HepG2 (cell line): Measurements from ENCODE around the gene FSD1. TPM values are rescaled to one million over a fixed set of nuclear protein-coding genes. Genes with fewer than 3 reads are reported as not detected.
A peak's percentile ranks its signal among the peaks of the same experiment; 100 is the strongest.

ENCODE experiments used
- ARID2 ChIP-seq: sonication (generic); formaldehyde crosslinking; IDR thresholded peaks from 2 replicates; pipeline ENCODE4 v1.8.1; 2022; ENCODE audit warnings: mild to moderate bottlenecking, missing genetic modification reagents, borderline replicate concordance
- HIVEP1 ChIP-seq: sonication (generic); formaldehyde crosslinking; IDR thresholded peaks from 2 replicates; pipeline ENCODE4 v1.4.0; 2020; ENCODE audit warnings: mild to moderate bottlenecking, missing genetic modification reagents
- HMGA1 ChIP-seq: sonication (generic); formaldehyde crosslinking; conservative IDR thresholded peaks from 2 replicates; pipeline ENCODE4 v1.4.0; 2020; ENCODE audit warnings: missing genetic modification reagents
- HOXA5 ChIP-seq: sonication (generic); formaldehyde crosslinking; IDR thresholded peaks from 2 replicates; pipeline ENCODE4 v1.4.0; 2020; ENCODE audit warnings: missing genetic modification reagents
- HOXD1 ChIP-seq: sonication (generic); formaldehyde crosslinking; IDR thresholded peaks from 2 replicates; pipeline ENCODE4 v1.5.0; 2020; ENCODE audit warnings: missing genetic modification reagents
- PHF8 ChIP-seq: sonication (generic); formaldehyde crosslinking; IDR thresholded peaks from 2 replicates; pipeline ENCODE4 v1.5.0; 2020; ENCODE audit warnings: missing genetic modification reagents
- RCOR2 ChIP-seq: IDR thresholded peaks from 2 replicates; pipeline ENCODE4 v1.6.1; 2016; ENCODE audit warnings: missing biosample characterization, missing genetic modification reagents
- RELA ChIP-seq: sonication (generic); formaldehyde crosslinking; IDR thresholded peaks from 2 replicates; pipeline ENCODE4 v1.4.0; 2020; ENCODE audit warnings: missing genetic modification reagents
- SALL2 ChIP-seq: sonication (generic); formaldehyde crosslinking; IDR thresholded peaks from 2 replicates; pipeline ENCODE4 v1.8.1; 2023; ENCODE audit warnings: mild to moderate bottlenecking, missing genetic modification reagents, inconsistent platforms
- SOX13 ChIP-seq, 3 experiments: fragments of 450-650 bp in 1 of 3; sonication (generic) in 1 of 3; formaldehyde crosslinking in 1 of 3; IDR thresholded peaks in 2 of 3; conservative IDR thresholded peaks in 1 of 3; 2 replicates each; pipeline versions ENCODE4 v1.5.0 to v1.6.1; 2016 to 2020; ENCODE audit warnings: antibody characterized with exemption in 1 of 3, mild to moderate bottlenecking in 1 of 3, missing compliant biosample characterization in 1 of 3, missing genetic modification reagents in 1 of 3, moderate library complexity in 1 of 3
- TCF7L2 ChIP-seq: IDR thresholded peaks from 2 replicates; pipeline ENCODE4 v1.6.1; 2011; ENCODE audit warnings: mild to moderate bottlenecking, low read depth, low read length, moderate library complexity
- TOE1 ChIP-seq: sonication (generic); formaldehyde crosslinking; IDR thresholded peaks from 2 replicates; pipeline ENCODE4 v1.4.0; 2020; ENCODE audit warnings: mild to moderate bottlenecking, missing genetic modification reagents
- ZHX2 ChIP-seq, 2 experiments: sonication (generic) in 1 of 2; formaldehyde crosslinking in 1 of 2; IDR thresholded peaks; 2 replicates each; pipeline versions ENCODE4 v1.6.1 to v1.9.0; 2014 to 2022; ENCODE audit warnings: antibody characterized with exemption in 1 of 2, borderline replicate concordance in 1 of 2, inconsistent platforms in 1 of 2, low read depth in 1 of 2, missing genetic modification reagents in 1 of 2
- ZNF354B ChIP-seq: sonication (generic); formaldehyde crosslinking; IDR thresholded peaks from 2 replicates; pipeline ENCODE4 v1.8.0; 2022; ENCODE audit warnings: mild to moderate bottlenecking, missing genetic modification reagents
- ZNF674 ChIP-seq: sonication (generic); formaldehyde crosslinking; IDR thresholded peaks from 2 replicates; pipeline ENCODE4 v1.5.0; 2020; ENCODE audit warnings: low read depth, mild to moderate bottlenecking, missing genetic modification reagents
- ZNF691 ChIP-seq: sonication (generic); formaldehyde crosslinking; IDR thresholded peaks from 2 replicates; pipeline ENCODE4 v1.4.0; 2020; ENCODE audit warnings: missing genetic modification reagents, low read depth, mild to moderate bottlenecking, borderline replicate concordance
- ZNF792 ChIP-seq: IDR thresholded peaks from 2 replicates; pipeline ENCODE4 v1.6.1; 2016
- ZNF83 ChIP-seq: sonication (generic); formaldehyde crosslinking; IDR thresholded peaks from 2 replicates; pipeline ENCODE4 v1.4.0; 2020; ENCODE audit warnings: missing genetic modification reagents, mild to moderate bottlenecking, borderline replicate concordance
- polyA plus RNA-seq, 8 experiments: library from polyadenylated mRNA; depleted of rRNA in 3 of 8; stranded (reverse) in 7 of 8; unstranded in 1 of 8; fragments of >200 nt; fragmentation: Illumina TruSeq in 4 of 8; extraction: Trizol in 4 of 8; gene quantifications; 2 replicates each; pipeline versions ENCODE4 v1.2.1 to v1.2.3, GENCODE V29; 2011 to 2016; ENCODE audit warnings: low read depth in 4 of 8, missing spikeins in 1 of 8, mixed read lengths in 1 of 8; ENCODE audit not compliant: insufficient read depth in 1 of 8
- total RNA-seq, 5 experiments: library from RNA; depleted of rRNA; stranded (reverse); fragments of >200 nt; fragmentation: Illumina TruSeq; extraction: Trizol; gene quantifications; 2 replicates each; pipeline ENCODE4 v1.2.3, GENCODE V29; 2016; ENCODE audit warnings: low read depth in 1 of 5
- TF ChIP-seq, protein P1 (sequence below): sonication (generic); formaldehyde crosslinking; IDR thresholded peaks from 2 replicates; pipeline ENCODE4 v1.5.1; 2020; ENCODE audit warnings: mild to moderate bottlenecking, missing genetic modification reagents, moderate library complexity

The FSD1 gene
- total and polyA plus RNA-seq, 2 of the 13 experiments (the other 11 are each of a cell fraction or from before 2014, with no cell fraction given): 0.29 to 0.66 TPM

DNA sequence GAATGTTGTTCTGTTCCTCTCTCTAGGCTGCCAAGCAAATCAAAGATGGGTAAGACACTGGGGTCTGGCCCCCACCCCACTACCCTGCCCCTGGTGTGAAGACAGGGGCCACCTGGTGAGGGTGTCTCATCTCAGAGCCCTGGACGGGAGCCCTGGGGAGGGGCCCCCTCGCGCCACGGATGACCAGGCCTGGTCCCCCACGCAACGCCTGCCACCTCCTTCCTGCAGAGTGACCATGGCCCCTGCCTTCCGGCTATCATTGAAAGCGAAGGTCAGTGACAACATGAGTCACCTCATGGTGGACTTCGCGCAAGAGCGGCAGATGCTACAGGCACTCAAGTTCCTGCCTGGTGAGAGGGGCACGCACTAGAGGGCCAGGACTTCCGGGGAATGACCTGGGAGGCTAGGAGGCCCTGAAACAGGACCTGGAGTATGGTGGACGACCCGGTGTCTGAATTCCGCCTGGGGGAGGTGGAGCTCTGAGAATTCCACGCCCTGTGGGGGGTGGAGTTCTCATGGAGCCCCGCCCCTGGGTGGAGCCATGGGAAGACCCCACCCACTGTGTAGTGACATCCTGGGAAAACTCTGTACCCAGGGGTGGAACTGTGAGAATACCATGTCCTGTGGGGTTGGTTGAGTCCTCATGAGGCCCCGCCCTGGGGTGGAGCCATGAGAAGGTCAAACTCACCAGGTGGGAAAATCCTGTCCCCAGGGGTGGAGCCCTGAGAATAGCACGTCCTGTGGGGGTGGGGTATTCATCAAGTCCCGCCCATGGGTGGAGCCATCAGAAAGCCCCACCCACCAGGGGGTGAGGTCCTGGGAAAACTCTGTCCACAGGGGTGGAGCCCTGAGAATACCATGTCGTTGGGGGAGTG, 6.1 kb downstream of the FSD1 start (continued):
- TF ChIP-seq ZHX2 (IDR thresholded peaks at IDR 0.05; ENCODE audit: low read depth): peak; percentile 95
- TF ChIP-seq ZHX2 (CRISPR knock-in tag; IDR thresholded peaks at IDR 0.05; ENCODE audit: borderline replicate concordance): no peak; the same call in 1 of the 2 replicates
- TF ChIP-seq HMGA1 (CRISPR knock-in tag): no peak
- peak; percentile 70 for TF ChIP-seq HOXA5 (CRISPR knock-in tag)
- peak; percentile 92; the same call in 1 of the 2 replicates for TF ChIP-seq ZNF691
- TF ChIP-seq, protein P1, sequence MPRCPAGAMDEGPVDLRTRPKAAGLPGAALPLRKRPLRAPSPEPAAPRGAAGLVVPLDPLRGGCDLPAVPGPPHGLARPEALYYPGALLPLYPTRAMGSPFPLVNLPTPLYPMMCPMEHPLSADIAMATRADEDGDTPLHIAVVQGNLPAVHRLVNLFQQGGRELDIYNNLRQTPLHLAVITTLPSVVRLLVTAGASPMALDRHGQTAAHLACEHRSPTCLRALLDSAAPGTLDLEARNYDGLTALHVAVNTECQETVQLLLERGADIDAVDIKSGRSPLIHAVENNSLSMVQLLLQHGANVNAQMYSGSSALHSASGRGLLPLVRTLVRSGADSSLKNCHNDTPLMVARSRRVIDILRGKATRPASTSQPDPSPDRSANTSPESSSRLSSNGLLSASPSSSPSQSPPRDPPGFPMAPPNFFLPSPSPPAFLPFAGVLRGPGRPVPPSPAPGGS (CRISPR knock-in tag): peak; percentile 93
- peak; percentile 40; the same call in 1 of the 2 replicates for TF ChIP-seq PHF8 (CRISPR knock-in tag)
- peak; percentile 52; the same call in 1 of the 2 replicates for TF ChIP-seq SALL2 (CRISPR knock-in tag)
- TF ChIP-seq TOE1: no peak
- 0 out of 2 replicates have a peak, but pooled peaks have one; percentile 57 for TF ChIP-seq ZNF354B (CRISPR knock-in tag)
- TF ChIP-seq TCF7L2: no peak
- TF ChIP-seq RELA: peak; percentile 87; the same call in 1 of the 2 replicates
- peak; percentile 94 for TF ChIP-seq RCOR2 (CRISPR knock-in tag)
- peak; percentile 96 for TF ChIP-seq HIVEP1 (CRISPR knock-in tag)
- TF ChIP-seq ARID2 (CRISPR knock-in tag): no peak
- TF ChIP-seq SOX13 (IDR thresholded peaks at IDR 0.05): no peak
- peak in 1 of 2 experiments; percentile 66; a peak in 2 of 4 replicates for TF ChIP-seq SOX13 (CRISPR knock-in tag; conservative IDR thresholded peaks at IDR 0.05 in 1 of 2, IDR thresholded peaks at IDR 0.05 in 1 of 2)
- TF ChIP-seq ZNF83 (CRISPR knock-in tag): no peak
- TF ChIP-seq ZNF674 (CRISPR knock-in tag): no peak
- TF ChIP-seq ZNF792 (CRISPR knock-in tag): peak; percentile 79; the same call in 1 of the 2 replicates
- 0 out of 2 replicates have a peak, but pooled peaks have one; percentile 21 for TF ChIP-seq HOXD1 (CRISPR knock-in tag)
